GM23338 (cell line): ENCODE measurements around the gene NQO1. TPM values are rescaled to one million over a fixed set of nuclear protein-coding genes. Genes with fewer than 3 reads are reported as not detected.

ENCODE experiments used
- ATAC-seq: fragments of 200-7000 bp; cut with Tn5 transposase; 3 replicates; pipeline ENCODE4 v1.9.1; 2020
- DNase-seq: peaks from one replicate; pipeline ENCODE4 v3.0.0-alpha.2; 2015; ENCODE audit warnings: low spot score
- H2AFZ ChIP-seq: fragments of 200-600 bp; sonication (generic); 2 replicates; pipeline ENCODE4 v1.8.0; 2016; ENCODE audit warnings: antibody characterized with exemption, mild to moderate bottlenecking, moderate library complexity
- H3F3A ChIP-seq: fragments of 200-600 bp; sonication (generic); replicated peaks from 2 replicates; pipeline ENCODE4 v1.8.0; 2017; ENCODE audit warnings: antibody characterized with exemption, mixed run types, low read depth
- H3K27ac ChIP-seq: fragments of 200-600 bp; sonication (generic); 2 replicates; pipeline ENCODE4 v1.6.1; 2016; ENCODE audit warnings: low read depth
- H3K27me3 ChIP-seq: fragments of 200-600 bp; sonication (generic); 2 replicates; pipeline ENCODE4 v1.8.0; 2016; ENCODE audit warnings: mild to moderate bottlenecking, mixed run types, moderate library complexity; ENCODE audit not compliant: insufficient read depth
- H3K36me3 ChIP-seq: fragments of 200-600 bp; sonication (generic); 2 replicates; pipeline ENCODE4 v1.8.0; 2016; ENCODE audit warnings: mild to moderate bottlenecking; ENCODE audit not compliant: insufficient read depth
- H3K4me1 ChIP-seq: fragments of 200-600 bp; sonication (generic); 2 replicates; pipeline ENCODE4 v1.8.0; 2016; ENCODE audit warnings: mild to moderate bottlenecking, moderate library complexity; ENCODE audit not compliant: insufficient read depth
- H3K4me2 ChIP-seq: fragments of 200-600 bp; sonication (generic); 2 replicates; pipeline ENCODE4 v1.7.1; 2017; ENCODE audit warnings: mixed run types
- H3K4me3 ChIP-seq: fragments of 200-600 bp; sonication (generic); 2 replicates; pipeline ENCODE4 v1.6.1; 2016; ENCODE audit warnings: mixed run types
- H3K79me2 ChIP-seq: fragments of 200-600 bp; sonication (generic); replicated peaks from 2 replicates; pipeline ENCODE4 v1.8.0; 2017; ENCODE audit warnings: mild to moderate bottlenecking; ENCODE audit not compliant: insufficient read depth
- H3K9me2 ChIP-seq: fragments of 200-600 bp; sonication (generic); 2 replicates; pipeline ENCODE4 v1.8.0; 2017; ENCODE audit not compliant: insufficient read depth
- H4K20me1 ChIP-seq: fragments of 200-600 bp; sonication (generic); replicated peaks from 2 replicates; pipeline ENCODE4 v1.8.0; 2017; ENCODE audit warnings: mild to moderate bottlenecking; ENCODE audit not compliant: insufficient read depth
- H3K27ac Mint-ChIP-seq: 2 replicates; pipeline ENCODE4 v1.8.0; 2020; ENCODE audit warnings: inconsistent platforms, mild to moderate bottlenecking, moderate library complexity, mixed read lengths
- H3K27me3 Mint-ChIP-seq: 3 replicates; pipeline ENCODE4 v1.8.0; 2022; ENCODE audit warnings: low read depth, mild to moderate bottlenecking, moderate library complexity, mixed read lengths, inconsistent platforms; ENCODE audit not compliant: insufficient read depth, poor library complexity
- H3K36me3 Mint-ChIP-seq: 3 replicates; pipeline ENCODE4 v1.8.0; 2021; ENCODE audit warnings: low read depth, mild to moderate bottlenecking, inconsistent platforms, moderate library complexity, mixed read lengths
- H3K4me1 Mint-ChIP-seq: 3 replicates; pipeline ENCODE4 v1.8.0; 2020; ENCODE audit warnings: mild to moderate bottlenecking, inconsistent platforms, mixed read lengths
- H3K4me3 Mint-ChIP-seq: 3 replicates; pipeline ENCODE4 v1.8.0; 2021; ENCODE audit warnings: moderate library complexity, mild to moderate bottlenecking, inconsistent platforms, mixed read lengths
- H3K9me3 Mint-ChIP-seq: 3 replicates; pipeline ENCODE4 v1.8.0; 2020; ENCODE audit warnings: moderate library complexity, mild to moderate bottlenecking, inconsistent platforms, mixed read lengths
- CTCF ChIP-seq, 2 experiments: fragments of 200-600 bp in 1 of 2; sonication (generic) in 1 of 2; conservative IDR thresholded peaks; 2 replicates each; pipeline versions ENCODE4 v1.5.1 to v1.6.1; 2016 to 2017; ENCODE audit warnings: antibody characterized with exemption in 2 of 2, low read depth in 2 of 2, mild to moderate bottlenecking in 2 of 2, moderate library complexity in 1 of 2
- ETS1 ChIP-seq: IDR thresholded peaks from 2 replicates; pipeline ENCODE4 v1.6.1; 2016; ENCODE audit warnings: antibody characterized with exemption
- JUNB ChIP-seq: IDR thresholded peaks from one replicate; pipeline ENCODE4 v1.6.1; 2016; ENCODE audit warnings: antibody characterized with exemption; ENCODE audit not compliant: unreplicated experiment
- POLR2AphosphoS5 ChIP-seq: IDR thresholded peaks from 2 replicates; pipeline ENCODE4 v1.6.1; 2016; ENCODE audit warnings: antibody characterized with exemption, low read depth
- STAT1 ChIP-seq: IDR thresholded peaks from one replicate; pipeline ENCODE4 v1.6.1; 2016; ENCODE audit warnings: antibody characterized with exemption; ENCODE audit not compliant: unreplicated experiment
- ZNF331 ChIP-seq: fragments of 250-450 bp; sonication (Bioruptor Pico); IDR thresholded peaks from 2 replicates; pipeline ENCODE4 v1.5.0; 2020; ENCODE audit warnings: low read depth, mild to moderate bottlenecking, moderate library complexity
- ZNF462 ChIP-seq: fragments of 250-450 bp; sonication (Bioruptor Pico); IDR thresholded peaks from 2 replicates; pipeline ENCODE4 v1.5.0; 2020; ENCODE audit warnings: mild to moderate bottlenecking, moderate library complexity
- polyA plus RNA-seq: library from polyadenylated mRNA; unstranded; fragments of >200 nt; fragmentation: Nextera tagmentation; extraction: Ambion mirVana; gene quantifications from 2 replicates; pipeline ENCODE4 v1.2.1, GENCODE V29; 2016
- total RNA-seq: library from RNA; depleted of rRNA; stranded (reverse); fragments of >200 nt; shearing (Covaris generic); gene quantifications from 2 replicates; pipeline ENCODE4 v1.2.3, GENCODE V29; 2014

The NQO1 gene
- total and polyA plus RNA-seq, 2 experiments from 2014 or later, result 80.9 to 86.3 TPM

GRCh38 chr16:69718111-69718764 is 8.1 kb downstream of the NQO1 start:
- no peak for DNase-seq
- Histone ChIP-seq H3K9me2 (no peaks in the 10 kb centered on the region), H3K27ac (no peak overlapping the region), H3K36me3 (peaks cover 4% of the 10 kb centered on the region; the same call in 1 of the 2 replicates), H3K4me3 (no peak overlapping the region), H4K20me1 (no peaks in the 10 kb centered on the region; the same call in 1 of the 2 replicates), H3K4me1 (no peaks in the 10 kb centered on the region), H3K79me2 (peaks cover 6% of the 10 kb centered on the region; the same call in 1 of the 2 replicates), H3F3A (no peaks in the 10 kb centered on the region), H3K4me2 (no peak overlapping the region), H2AFZ (no peak overlapping the region), H3K27me3 (no peaks in the 10 kb centered on the region)
- H3K27ac Mint-ChIP-seq, result no peak overlapping the region
- H3K9me3 Mint-ChIP-seq, result no peaks in the 10 kb centered on the region
- peaks cover 5% of the 10 kb centered on the region for H3K27me3 Mint-ChIP-seq
- peaks cover 2% of the 10 kb centered on the region; the same call in 1 of the 3 replicates for H3K4me1 Mint-ChIP-seq
- H3K4me3 Mint-ChIP-seq, result no peak overlapping the region
- H3K36me3 Mint-ChIP-seq, result peaks cover 7% of the 10 kb centered on the region; the same call in 2 of the 3 replicates
- no peak for ATAC-seq
- TF ChIP-seq ETS1 (no peak), ZNF331 (no peak), CTCF (conservative IDR thresholded peaks at IDR 0.05; ENCODE audit: low read depth in 2 of 2) (no peak), ZNF462 (CRISPR knock-in tag) (no peak), STAT1 (no peak), JUNB (no peak), POLR2AphosphoS5 (no peak)
